Midbrain (tissue), 1 donor: ENCODE measurements around the gene PTPRN2.

Experiments used
- DNase-seq: peaks from one replicate; lab custom pipeline; 2025; lab: John Stamatoyannopoulos, UW

The PTPRN2 gene

DNA sequence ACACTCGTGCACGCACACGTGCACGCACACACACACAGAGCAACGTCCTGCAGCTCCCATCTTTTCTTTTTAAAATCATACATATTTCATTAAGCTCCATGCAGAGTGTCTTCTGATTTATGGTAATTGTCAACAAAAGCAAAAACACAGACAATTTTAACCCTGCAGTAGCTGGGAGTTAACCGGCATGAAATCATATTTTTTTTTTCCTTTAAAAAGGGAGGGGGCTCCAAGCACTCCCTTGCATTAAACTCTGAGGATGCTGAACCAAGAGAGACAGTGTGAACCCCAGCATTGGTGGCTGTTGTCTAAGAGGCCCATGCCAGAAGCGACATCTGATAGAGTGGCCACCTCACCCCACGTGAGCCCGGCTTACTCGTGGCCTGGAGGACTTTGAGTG, 708.2 kb downstream of the PTPRN2 start:
- DNase-seq: no peak

- DNase-seq: no peak
Observed at GRCh38 chr7:157877298-157878090, 710.1 kb downstream of the PTPRN2 start.

- no peak for DNase-seq
Observed at GRCh38 chr7:157876469-157877285, 710.9 kb downstream of the PTPRN2 start.

DNA sequence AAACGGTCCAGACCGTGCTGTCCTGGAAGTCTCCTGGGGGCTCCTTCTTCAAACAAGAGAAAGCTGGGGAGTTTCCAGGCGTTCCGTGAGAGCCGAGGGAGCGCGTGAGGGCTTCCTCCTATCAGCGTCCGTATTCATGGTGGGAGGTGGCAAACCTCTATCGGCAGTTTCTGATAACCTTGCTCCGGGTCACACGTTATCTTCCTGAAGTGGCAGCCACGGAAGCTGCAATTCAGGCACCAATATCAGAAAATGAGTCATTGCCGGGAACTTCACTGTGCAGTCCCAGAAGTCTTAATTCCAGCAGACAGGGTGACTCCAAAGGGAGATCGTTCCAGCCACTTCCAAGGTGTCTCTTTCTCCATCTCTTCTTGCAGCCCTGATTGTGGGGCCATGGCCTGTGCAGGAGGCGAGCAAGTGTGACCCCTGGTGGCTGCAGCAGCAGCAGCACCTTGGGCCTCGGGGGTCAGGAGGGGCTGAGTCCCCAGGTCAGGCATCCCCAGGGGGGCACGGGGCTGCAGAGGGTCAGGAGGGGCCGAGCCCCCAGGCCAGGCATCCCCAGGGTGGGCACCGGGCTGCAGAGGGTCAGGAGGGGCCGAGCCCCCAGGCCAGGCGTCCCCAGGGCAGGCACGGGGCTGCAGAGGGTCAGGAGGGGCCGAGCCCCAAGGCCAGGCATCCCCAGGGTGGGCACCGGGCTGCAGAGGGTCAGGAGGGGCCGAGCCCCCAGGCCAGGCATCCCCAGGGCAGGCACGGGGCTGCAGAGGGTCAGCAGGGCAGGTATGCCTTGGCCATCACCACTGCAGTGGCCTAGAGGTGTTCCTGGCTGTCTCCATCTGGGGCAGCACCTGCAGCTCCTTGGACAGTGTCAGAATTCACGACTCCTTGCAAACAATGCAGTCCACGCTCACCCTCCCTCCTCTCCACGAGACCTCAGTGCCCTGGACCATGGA, 712.1 kb downstream of the PTPRN2 start:
- no peak for DNase-seq

DNA sequence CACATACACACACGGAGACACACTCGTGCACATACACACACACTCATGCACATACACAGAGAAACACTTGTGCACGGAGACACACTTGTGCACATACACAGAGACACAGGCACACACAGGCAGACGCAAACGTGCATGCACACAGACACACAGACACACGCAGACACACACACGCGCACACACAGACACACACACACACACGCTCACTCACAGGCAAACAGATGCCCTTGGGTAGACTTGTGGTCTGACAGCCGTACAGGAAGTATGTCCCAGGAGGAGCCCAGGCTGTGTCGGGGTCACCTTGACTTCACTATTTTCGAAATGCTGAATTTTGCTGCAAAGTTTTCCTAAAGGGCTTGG, 712.8 kb downstream of the PTPRN2 start:
- no peak for DNase-seq

DNA sequence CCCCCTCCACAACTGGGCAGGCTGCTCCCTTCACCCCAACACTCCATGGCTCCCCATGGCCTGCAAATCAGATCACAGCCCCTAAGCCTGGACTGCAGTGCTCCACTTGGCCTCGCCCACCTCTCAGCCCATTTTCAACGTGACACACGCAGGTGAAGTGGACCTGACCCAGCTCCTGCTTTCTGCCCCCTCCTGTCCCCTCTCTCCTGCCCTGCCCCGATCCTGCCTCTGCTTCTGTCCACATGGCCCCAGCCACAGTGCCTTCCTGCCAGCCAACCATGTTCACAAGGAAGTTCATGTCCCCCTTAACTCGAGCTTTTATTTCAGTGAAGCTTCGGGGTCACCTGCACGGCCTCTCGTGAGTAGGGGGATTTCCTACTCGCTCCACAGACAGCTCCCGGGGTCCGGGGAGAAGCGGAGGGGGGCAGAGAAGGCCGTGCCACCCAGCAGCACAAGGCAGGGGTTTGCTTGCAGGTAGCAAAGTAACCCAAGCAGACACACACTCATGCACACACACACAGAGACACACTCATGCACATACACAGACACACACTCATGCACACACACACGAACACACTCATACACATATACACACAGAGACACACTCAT, 713.3 kb downstream of the PTPRN2 start:
- no peak for DNase-seq

GRCh38 chr7:157873664-157874063, 714.0 kb downstream of the PTPRN2 start:
- no peak for DNase-seq

DNA sequence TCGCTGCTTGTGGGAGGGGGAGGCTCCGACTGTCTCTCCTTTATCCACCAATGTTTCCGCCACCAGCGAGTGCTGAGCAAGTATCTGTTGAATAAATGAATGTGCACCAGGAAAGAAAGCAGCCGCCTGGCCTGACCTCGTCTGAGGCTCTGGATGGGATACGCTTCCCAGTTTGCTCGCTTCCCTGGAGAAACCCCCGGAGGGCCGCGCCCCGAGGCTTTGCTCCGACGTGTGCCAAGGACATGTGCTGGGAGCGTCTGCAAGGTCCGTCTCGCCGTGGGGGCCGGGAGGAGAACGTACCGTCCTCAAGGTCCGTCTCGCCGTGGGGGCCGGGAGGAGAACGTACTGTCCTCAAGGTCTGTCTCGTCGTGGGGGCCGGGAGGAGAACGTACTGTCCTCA, 714.4 kb downstream of the PTPRN2 start:
- no peak for DNase-seq

GRCh38 chr7:157872447-157872846, 715.2 kb downstream of the PTPRN2 start:
- DNase-seq: no peak

DNA sequence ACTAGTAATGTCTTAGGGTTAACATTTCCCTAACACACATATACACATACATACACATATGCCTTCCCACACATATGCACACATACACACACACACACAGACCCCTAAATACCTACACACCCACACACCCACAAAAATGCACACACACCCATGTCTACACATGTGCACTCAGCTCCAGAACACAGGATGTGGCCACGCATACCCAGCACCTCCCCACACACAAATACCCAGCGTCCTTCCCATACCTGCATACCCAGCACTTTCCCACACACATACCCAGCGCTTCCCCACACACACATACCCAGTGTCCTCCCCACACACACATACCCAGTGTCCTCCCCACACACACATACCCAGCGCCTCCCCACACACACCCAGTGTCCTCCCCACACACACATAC, 715.9 kb downstream of the PTPRN2 start:
- no peak for DNase-seq

GRCh38 chr7:157870644-157871290, 716.9 kb downstream of the PTPRN2 start:
- no peak for DNase-seq

- no peak for DNase-seq
Observed at GRCh38 chr7:157869793-157870192, 717.8 kb downstream of the PTPRN2 start.

DNA sequence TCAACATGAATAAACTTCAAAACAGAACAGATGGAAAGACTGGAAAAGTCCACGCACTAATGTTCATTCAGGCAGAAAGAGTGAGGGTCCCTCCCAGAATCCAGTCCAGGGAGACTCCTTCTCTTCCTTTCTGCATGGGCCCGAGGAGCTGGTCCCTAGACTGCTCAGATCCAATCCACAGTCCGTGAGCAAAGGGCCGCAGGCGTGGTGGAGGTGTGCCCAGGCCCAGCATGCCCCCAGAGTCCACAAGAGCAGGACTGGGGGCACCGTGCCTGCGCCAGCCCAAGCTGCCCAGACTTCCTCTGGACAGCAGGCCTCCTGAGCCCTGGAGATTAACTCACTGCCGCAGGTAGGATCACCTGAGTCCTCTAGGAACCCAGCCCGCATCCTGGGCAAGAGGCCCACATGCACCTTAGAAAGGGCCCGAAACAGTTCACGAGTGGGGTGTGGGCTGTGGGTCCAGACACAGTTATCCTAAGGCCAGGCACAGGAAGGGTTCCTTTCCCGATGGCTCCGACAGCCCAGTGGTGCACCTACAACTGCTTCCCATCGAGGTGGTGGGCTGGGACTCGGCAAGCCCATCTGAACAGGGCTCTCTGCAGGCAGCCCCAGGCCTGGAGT, 719.8 kb downstream of the PTPRN2 start:
- no peak for DNase-seq

DNA sequence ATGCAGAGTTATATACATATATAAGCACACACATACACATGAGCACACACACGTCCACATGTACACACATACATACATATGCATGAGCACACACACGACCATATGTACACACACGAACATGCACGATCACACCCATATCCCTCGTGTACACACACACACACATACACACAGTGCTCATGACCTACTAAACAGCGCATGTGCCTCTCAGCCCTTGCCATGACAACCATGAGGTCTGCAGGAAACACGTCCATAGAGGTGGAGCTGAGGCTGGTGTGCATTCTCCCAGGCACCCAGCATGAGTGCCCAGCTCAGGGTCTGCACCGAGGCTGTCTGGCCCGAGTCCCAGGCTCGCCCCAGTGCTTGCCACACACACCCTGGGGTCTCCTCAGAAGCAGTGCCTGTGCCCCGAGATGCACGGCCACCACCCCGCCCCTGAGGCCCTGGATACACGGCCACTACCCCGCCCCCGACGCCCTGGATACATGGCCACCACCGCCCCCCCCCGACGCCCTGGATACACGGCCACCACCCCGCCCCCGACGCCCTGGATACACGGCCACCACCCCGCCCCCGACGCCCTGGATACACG, 721.2 kb downstream of the PTPRN2 start:
- DNase-seq: no peak

GRCh38 chr7:157865351-157866165, 722.1 kb downstream of the PTPRN2 start:
- DNase-seq: no peak

DNA sequence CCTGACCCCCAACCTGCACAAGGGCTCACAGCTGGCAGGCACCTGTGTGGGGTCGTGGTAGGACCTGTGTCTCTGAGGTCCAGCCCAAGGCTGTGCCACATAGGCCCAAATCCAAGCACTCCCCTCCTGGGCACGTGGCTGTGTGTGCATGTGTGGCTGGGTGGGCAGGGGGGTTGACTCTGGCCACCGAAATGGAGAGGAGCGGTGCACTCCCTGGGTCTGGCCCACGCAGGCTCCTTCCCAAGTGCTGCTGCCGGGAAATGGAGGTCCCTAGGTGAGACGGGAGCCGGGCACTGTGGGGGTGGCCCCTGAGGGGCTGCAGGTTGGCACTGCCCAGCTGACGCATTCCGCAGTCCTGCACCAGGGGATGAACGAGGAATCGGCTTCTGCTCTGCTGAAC, 722.7 kb downstream of the PTPRN2 start:
- no peak for DNase-seq

DNA sequence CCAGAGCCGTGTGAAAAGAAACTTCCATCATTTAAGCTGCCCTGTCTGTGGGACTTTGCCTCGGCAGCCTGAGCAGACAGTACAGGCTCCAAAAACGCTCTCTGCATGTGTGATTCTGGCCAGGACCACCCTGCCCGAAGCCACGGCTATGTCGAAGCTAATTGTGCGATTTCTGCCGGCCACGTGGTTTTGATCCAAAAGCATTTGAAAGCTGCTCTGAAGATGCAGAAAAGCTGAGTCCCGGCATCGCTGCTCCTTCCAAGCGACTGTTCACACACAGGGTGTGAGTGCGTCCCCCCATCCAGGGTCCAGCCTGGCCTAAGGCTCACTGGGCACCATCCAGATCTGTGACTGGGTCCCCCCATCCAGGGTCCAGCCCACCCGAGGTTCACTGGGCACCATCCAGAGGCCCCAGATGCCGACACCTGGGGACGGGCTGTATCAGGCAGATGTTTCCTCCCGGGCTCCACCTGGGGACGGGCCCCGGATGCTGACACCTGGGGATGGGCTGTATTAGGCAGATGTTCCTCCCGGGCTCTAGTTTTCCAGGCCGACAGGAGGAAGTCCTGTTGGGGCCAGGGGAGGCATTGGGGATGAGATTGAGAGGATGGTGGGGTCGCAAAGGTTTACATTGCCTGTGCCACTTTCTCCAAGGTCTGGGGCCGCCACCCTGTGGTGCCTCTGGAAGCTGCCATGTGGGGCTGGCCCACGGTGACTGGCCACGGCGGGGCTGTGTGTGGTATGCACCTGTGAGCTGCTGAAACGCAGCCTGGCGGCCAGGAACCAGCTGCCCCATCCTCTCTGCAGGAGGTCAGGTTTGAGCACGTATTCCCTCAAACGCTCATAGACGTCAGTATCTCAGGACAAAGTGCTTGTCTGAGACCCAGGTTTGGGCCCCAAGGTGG, 723.5 kb downstream of the PTPRN2 start:
- no peak for DNase-seq

DNA sequence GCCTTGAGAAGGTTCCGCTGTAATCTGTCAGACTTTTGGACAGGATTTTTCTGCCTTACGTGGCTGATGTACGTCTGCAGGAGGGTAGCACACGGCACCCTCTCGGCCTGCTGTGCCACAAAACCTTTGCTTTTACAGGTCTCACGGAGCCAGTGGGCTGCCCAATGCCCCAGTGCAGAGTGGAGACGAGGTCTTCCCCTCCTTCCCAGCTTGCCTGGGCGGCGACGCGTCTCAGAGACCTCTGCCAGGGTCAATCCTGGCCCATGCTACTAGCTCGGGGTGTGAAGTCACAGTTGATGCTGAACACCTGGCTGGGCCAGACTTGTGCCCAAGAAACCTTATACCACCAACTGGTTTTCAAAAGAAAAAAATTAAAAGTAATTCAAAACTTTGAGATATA, 724.4 kb downstream of the PTPRN2 start:
- no peak for DNase-seq

- DNase-seq: no peak
Observed at GRCh38 chr7:157862731-157863130, 724.9 kb downstream of the PTPRN2 start.
